ENCODE data around the gene NUFIP2. TPM values are rescaled to one million over a fixed set of nuclear protein-coding genes. Genes with fewer than 3 reads are reported as not detected.

The NUFIP2 gene
- total RNA-seq, 2 experiments from 2014 or later, result 78.4 to 82.2 TPM

DNA sequence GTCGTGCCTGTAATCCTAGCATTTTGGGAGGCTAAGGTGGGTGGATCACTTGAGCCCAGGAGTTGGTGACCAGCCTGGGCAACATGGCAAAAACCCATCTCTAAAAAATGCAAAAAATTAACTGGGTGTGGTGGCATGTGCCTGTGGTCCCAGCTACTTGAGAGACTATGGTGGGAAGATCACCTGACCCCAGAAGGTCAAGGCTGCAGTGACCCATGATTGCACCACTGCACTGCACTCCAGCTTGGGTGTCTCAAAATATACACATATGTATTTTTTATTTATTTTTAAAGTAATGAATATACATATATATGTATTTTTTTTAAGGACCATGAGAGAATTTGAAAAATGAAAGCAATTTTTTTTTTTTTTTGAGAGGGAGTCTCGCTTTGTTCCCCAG is 5.1 kb upstream of the NUFIP2 start:
- H3K36me3 ChIP-seq (ENCODE audit: insufficient read depth, low read length), result no peaks in the 10 kb centered on the region
- H3K27me3 ChIP-seq (ENCODE audit: control insufficient read depth in 1 of 2, insufficient read depth in 2 of 2, low read length in 2 of 2), result no peaks in the 10 kb centered on the region
- Mint-ChIP-seq H3K9me3 (no peaks in the 10 kb centered on the region), H3K27ac (no peak overlapping the region), H3K4me1 (ENCODE audit: low read depth) (peaks cover 15% of the 10 kb centered on the region), H3K36me3 (ENCODE audit: low read depth) (peaks cover 4% of the 10 kb centered on the region), H3K4me3 (no peak overlapping the region), H3K27me3 (no peaks in the 10 kb centered on the region)
- no peak for TF ChIP-seq CTCF (IDR thresholded peaks at IDR 0.05)
- H3K4me3 ChIP-seq (ENCODE audit: low read length), result no peak overlapping the region
- DNase-seq, result no peak
- no peak overlapping the region for H3K27ac ChIP-seq (ENCODE audit: low read depth in 1 of 2, low read length in 2 of 2)
- ChIA-PET CTCF (interaction anchor here (0.6 to 0.7 kb wide), 2 partner anchors 46 to 150 kb away, joined by 3 read pairs; no protein-coding TSS in a partner anchor), POLR2A (no interaction called here)
- no peak for ATAC-seq (ENCODE audit: poor library complexity)
- H3K4me1 ChIP-seq (ENCODE audit: insufficient read depth, low read length), result no peaks in the 10 kb centered on the region
- no peaks in the 10 kb centered on the region for H3K9me3 ChIP-seq (ENCODE audit: control insufficient read depth in 1 of 2, insufficient read depth in 1 of 2, low read length in 2 of 2)
- intact Hi-C loops (cut with DNase I, micrococcal nuclease), result no loop called here

DNA sequence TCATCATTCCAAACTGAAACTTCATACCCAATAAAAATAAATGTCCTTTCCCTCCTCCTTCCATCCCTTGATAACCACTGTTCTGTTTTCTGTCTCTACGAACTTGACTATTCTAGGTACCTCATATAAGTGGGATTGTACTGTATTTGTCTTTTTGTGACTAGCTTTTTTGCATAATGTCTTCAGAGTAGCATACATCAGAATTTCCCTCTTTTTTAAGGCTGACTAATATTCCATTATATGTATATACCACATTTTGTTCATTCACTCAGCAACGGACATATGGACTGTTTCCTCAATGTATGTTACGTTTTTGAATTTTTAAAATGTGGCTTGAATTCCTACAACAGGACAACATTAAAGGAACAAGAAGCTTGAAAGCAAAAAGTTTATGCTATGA is 1.5 kb upstream of the NUFIP2 start:
- H3K9me3 ChIP-seq (ENCODE audit: control insufficient read depth in 1 of 2, insufficient read depth in 1 of 2, low read length in 2 of 2), result no peaks in the 10 kb centered on the region
- H3K27ac ChIP-seq (ENCODE audit: low read depth in 1 of 2, low read length in 2 of 2), result peak overlapping the region in 1 of 2 donors; percentile 24
- CTCF ChIA-PET, result no interaction called here
- Mint-ChIP-seq H3K4me3 (peak overlapping the region; percentile 84), H3K36me3 (ENCODE audit: low read depth) (peaks cover 31% of the 10 kb centered on the region), H3K9me3 (no peaks in the 10 kb centered on the region), H3K27ac (peak overlapping the region; percentile 96), H3K27me3 (no peaks in the 10 kb centered on the region), H3K4me1 (ENCODE audit: low read depth) (peaks cover 37% of the 10 kb centered on the region)
- intact Hi-C loops (cut with DNase I, micrococcal nuclease), result loop anchor here in 1 of 2 experiments (2.0 kb wide), 1 partner anchor 93 kb away; no protein-coding TSS in a partner anchor
- TF ChIP-seq CTCF (IDR thresholded peaks at IDR 0.05), result no peak
- H3K4me3 ChIP-seq (ENCODE audit: low read length), result no peak overlapping the region
- no peak for DNase-seq
- no peaks in the 10 kb centered on the region for H3K27me3 ChIP-seq (ENCODE audit: control insufficient read depth in 1 of 2, insufficient read depth in 2 of 2, low read length in 2 of 2)
- H3K36me3 ChIP-seq (ENCODE audit: insufficient read depth, low read length), result peaks cover under 1% of the 10 kb centered on the region
- POLR2A ChIA-PET, result interaction anchor here (1.9 kb wide), 1 partner anchor 45 kb away, joined by 6 read pairs; no protein-coding TSS in a partner anchor
- ATAC-seq (ENCODE audit: poor library complexity), result no peak
- H3K4me1 ChIP-seq (ENCODE audit: insufficient read depth, low read length), result peaks cover 8% of the 10 kb centered on the region

GRCh38 chr17:29294580-29294900 is 592 bp upstream of the NUFIP2 start:
- H3K27me3 ChIP-seq (ENCODE audit: control insufficient read depth in 1 of 2, insufficient read depth in 2 of 2, low read length in 2 of 2), result no peaks in the 10 kb centered on the region
- Mint-ChIP-seq H3K27me3 (no peaks in the 10 kb centered on the region), H3K36me3 (ENCODE audit: low read depth) (peaks cover 37% of the 10 kb centered on the region), H3K4me1 (ENCODE audit: low read depth) (peaks cover 42% of the 10 kb centered on the region), H3K27ac (peak overlapping the region; percentile 96), H3K4me3 (peak overlapping the region; percentile 99), H3K9me3 (no peaks in the 10 kb centered on the region)
- peak overlapping the region; percentile 98 for H3K4me3 ChIP-seq (ENCODE audit: low read length)
- peak overlapping the region; percentile 79 to 92 for H3K27ac ChIP-seq (ENCODE audit: low read depth in 1 of 2, low read length in 2 of 2)
- ATAC-seq (ENCODE audit: poor library complexity) (no peak), DNase-seq (no peak)
- ChIA-PET CTCF (interaction anchor here (0.8 to 2.0 kb wide), 11 partner anchors 16 to 392 kb away, joined by 3 to 7 read pairs (median 3); partner anchors contain the start of gene MYO18A), POLR2A (interaction anchor here (0.5 to 2.0 kb wide), 31 partner anchors 9 to 823 kb away, joined by 3 to 18 read pairs (median 5); partner anchors contain the start of genes ABHD15, BLTP2, FLOT2 and MYO18A)
- intact Hi-C loops (cut with DNase I, micrococcal nuclease), result loop anchor here (1.0 to 5.0 kb wide), 3 partner anchors 94 to 342 kb away; partner anchors contain the start of gene PHF12 (in 1 of the 2)
- peaks cover 8% of the 10 kb centered on the region for H3K36me3 ChIP-seq (ENCODE audit: insufficient read depth, low read length)
- H3K4me1 ChIP-seq (ENCODE audit: insufficient read depth, low read length), result peaks cover 16% of the 10 kb centered on the region
- no peak for TF ChIP-seq CTCF (IDR thresholded peaks at IDR 0.05)
- H3K9me3 ChIP-seq (ENCODE audit: control insufficient read depth in 1 of 2, insufficient read depth in 1 of 2, low read length in 2 of 2), result no peaks in the 10 kb centered on the region
